Keratinocyte (primary cell): ENCODE data around the gene ADGRL3. TPM values are rescaled to one million over a fixed set of nuclear protein-coding genes. Genes with fewer than 3 reads are reported as not detected.

Experiments used
- DNase-seq: peaks from one replicate; pipeline ENCODE4 v3.0.0-alpha.2; 2011; ENCODE audit warnings: low read depth, missing footprints, low spot score
- FAIRE-seq: peaks from 2 replicates; lab custom pipeline; 2011; peaks lifted over from hg19 to GRCh38; lab: Jason Lieb, UNC
- H2AFZ ChIP-seq: 2 replicates; pipeline ENCODE4 v1.6.0; 2012; ENCODE audit warnings: low read length, control low read depth, inconsistent platforms; ENCODE audit not compliant: control insufficient read depth
- H3K27ac ChIP-seq: 2 replicates; pipeline ENCODE4 v1.5.1; 2011; ENCODE audit warnings: low read length; ENCODE audit not compliant: control insufficient read depth, insufficient read depth
- H3K27me3 ChIP-seq: 3 replicates; pipeline ENCODE4 v1.6.0; 2011; ENCODE audit warnings: low read length; ENCODE audit not compliant: control insufficient read depth, insufficient read depth; ENCODE audit errors: extremely low read depth
- H3K36me3 ChIP-seq, 2 experiments: 2 replicates in 1 of 2; 3 replicates in 1 of 2; pipeline ENCODE4 v1.5.1; 2011; ENCODE audit warnings: low read length in 2 of 2, mild to moderate bottlenecking in 1 of 2; ENCODE audit not compliant: control insufficient read depth in 2 of 2, insufficient read depth in 2 of 2; ENCODE audit errors: extremely low read depth in 1 of 2
- H3K4me1 ChIP-seq: 3 replicates; pipeline ENCODE4 v1.5.1; 2011; ENCODE audit warnings: low read length; ENCODE audit not compliant: control insufficient read depth, insufficient read depth; ENCODE audit errors: extremely low read depth
- H3K4me2 ChIP-seq: 3 replicates; pipeline ENCODE4 v1.6.0; 2011; ENCODE audit warnings: low read depth, low read length; ENCODE audit not compliant: control insufficient read depth, insufficient read depth; ENCODE audit errors: extremely low read depth
- H3K4me3 ChIP-seq, 3 experiments: fragments of 200-600 bp in 1 of 3; sonication (generic) in 1 of 3; 2 replicates in 2 of 3; 3 replicates in 1 of 3; pipeline ENCODE4 v1.5.1; 2011 to 2016; ENCODE audit warnings: low read length in 3 of 3, mild to moderate bottlenecking in 3 of 3, control low read depth in 2 of 3, inconsistent platforms in 1 of 3, low read depth in 1 of 3, mixed read lengths in 1 of 3, mixed run types in 1 of 3, moderate library complexity in 1 of 3; ENCODE audit not compliant: control insufficient read depth in 2 of 3, insufficient read depth in 2 of 3; ENCODE audit errors: extremely low read depth in 1 of 3
- H3K79me2 ChIP-seq: 2 replicates; pipeline ENCODE4 v1.6.0; 2012; ENCODE audit warnings: low read length; ENCODE audit not compliant: control insufficient read depth, insufficient read depth
- H3K9ac ChIP-seq: 3 replicates; pipeline ENCODE4 v1.6.0; 2011; ENCODE audit warnings: low read length; ENCODE audit not compliant: control insufficient read depth, insufficient read depth; ENCODE audit errors: extremely low read depth
- H3K9me1 ChIP-seq: 3 replicates; pipeline ENCODE4 v1.6.0; 2011; ENCODE audit warnings: low read length; ENCODE audit not compliant: control insufficient read depth, insufficient read depth; ENCODE audit errors: extremely low read depth
- H3K9me3 ChIP-seq: 2 replicates; pipeline ENCODE4 v1.5.1; 2012; ENCODE audit warnings: low read depth, low read length; ENCODE audit not compliant: control insufficient read depth
- H4K20me1 ChIP-seq: 3 replicates; pipeline ENCODE4 v1.6.0; 2011; ENCODE audit warnings: low read length; ENCODE audit not compliant: control insufficient read depth, insufficient read depth; ENCODE audit errors: extremely low read depth
- CTCF ChIP-seq, 3 experiments: IDR thresholded peaks in 1 of 3; conservative IDR thresholded peaks in 1 of 3; optimal IDR thresholded peaks in 1 of 3; 2 replicates in 2 of 3; 3 replicates in 1 of 3; pipeline versions ENCODE3 to v1.5.1; 2011; ENCODE audit warnings: low read length in 3 of 3, mild to moderate bottlenecking in 3 of 3, moderate library complexity in 2 of 3, control low read depth in 1 of 3, inconsistent platforms in 1 of 3; ENCODE audit not compliant: insufficient read depth in 2 of 3; ENCODE audit errors: extremely low read depth in 1 of 3
- EZH2 ChIP-seq: IDR thresholded peaks from one replicate; pipeline ENCODE4 v1.6.1; 2012; ENCODE audit warnings: inconsistent platforms, mild to moderate bottlenecking, low read length, moderate library complexity
- dilution Hi-C: fragments of 300-500 bp; cut with MboI; formaldehyde crosslinking; loops from one replicate; pipeline ENCODE4 v1.7.0; 2020; ENCODE audit warnings: low sequenced_read_pairs; ENCODE audit not compliant: extremely low pct_ligation_motif_present
- polyA plus RNA-seq, 5 experiments: library from polyadenylated mRNA; depleted of rRNA in 3 of 5; stranded (reverse) in 3 of 5; stranded (forward) in 1 of 5; unstranded in 1 of 5; fragments of >200 nt; gene quantifications; 1 replicate in 1 of 5; 2 replicates in 3 of 5; 3 replicates in 1 of 5; pipeline versions ENCODE4 v1.2.1 to v1.2.3, GENCODE V29; 2011 to 2012; ENCODE audit warnings: missing spikeins in 2 of 5, low read depth in 1 of 5, low replicate concordance in 1 of 5

The ADGRL3 gene
- polyA plus RNA-seq, 1 donor (not counting 4 experiments of a cell fraction or from before 2014, with no cell fraction given), result 0.18 TPM

- Histone ChIP-seq H3K4me2 (no peak overlapping the region), H4K20me1 (no peaks in the 10 kb centered on the region), H3K9ac (no peak overlapping the region), H3K79me2 (no peaks in the 10 kb centered on the region), H2AFZ (no peak overlapping the region), H3K27ac (no peak overlapping the region), H3K27me3 (no peaks in the 10 kb centered on the region), H3K9me3 (no peaks in the 10 kb centered on the region), H3K9me1 (no peaks in the 10 kb centered on the region), H3K4me1 (no peaks in the 10 kb centered on the region), H3K4me3 (no peak overlapping the region), H3K36me3 (no peaks in the 10 kb centered on the region)
- no peak for DNase-seq
- FAIRE-seq, result no peak
- dilution Hi-C loops, result no loop called here
- TF ChIP-seq EZH2 (no peak), CTCF (optimal IDR thresholded peaks at IDR 0.05 in 1 of 3, IDR thresholded peaks at IDR 0.05 in 1 of 3, conservative IDR thresholded peaks at IDR 0.05 in 1 of 3; ENCODE audit: extremely low read depth in 1 of 3, insufficient read depth in 2 of 3, low read length in 3 of 3) (no peak)
These were observed 22.8 kb upstream of the ADGRL3 start for GRCh38 chr4:61177367-61177766.

GRCh38 chr4:61180405-61180804 is 19.7 kb upstream of the ADGRL3 start:
- no peak for FAIRE-seq
- H3K4me1 ChIP-seq, result no peaks in the 10 kb centered on the region
- dilution Hi-C loops, result no loop called here
- no peak overlapping the region for H3K27ac ChIP-seq
- no peaks in the 10 kb centered on the region for H3K79me2 ChIP-seq
- H3K36me3 ChIP-seq, result no peaks in the 10 kb centered on the region
- no peak overlapping the region for H3K4me2 ChIP-seq
- H4K20me1 ChIP-seq, result no peaks in the 10 kb centered on the region
- no peaks in the 10 kb centered on the region for H3K9me1 ChIP-seq
- H3K4me3 ChIP-seq, result no peak overlapping the region
- H3K27me3 ChIP-seq, result no peaks in the 10 kb centered on the region
- no peak for TF ChIP-seq EZH2
- H3K9me3 ChIP-seq, result no peaks in the 10 kb centered on the region
- DNase-seq, result no peak
- no peak overlapping the region for H2AFZ ChIP-seq
- no peak overlapping the region for H3K9ac ChIP-seq

GRCh38 chr4:61182915-61183314 is 17.2 kb upstream of the ADGRL3 start:
- Histone ChIP-seq H3K79me2 (no peaks in the 10 kb centered on the region), H3K4me1 (no peaks in the 10 kb centered on the region), H3K9me3 (no peaks in the 10 kb centered on the region), H3K9ac (no peak overlapping the region), H3K27me3 (no peaks in the 10 kb centered on the region), H4K20me1 (no peaks in the 10 kb centered on the region), H3K27ac (no peak overlapping the region), H3K4me2 (no peak overlapping the region), H3K4me3 (no peak overlapping the region), H3K36me3 (no peaks in the 10 kb centered on the region), H3K9me1 (no peaks in the 10 kb centered on the region), H2AFZ (no peak overlapping the region)
- no peak for DNase-seq
- dilution Hi-C loops, result no loop called here
- TF ChIP-seq EZH2 (no peak), CTCF (optimal IDR thresholded peaks at IDR 0.05 in 1 of 3, IDR thresholded peaks at IDR 0.05 in 1 of 3, conservative IDR thresholded peaks at IDR 0.05 in 1 of 3; ENCODE audit: extremely low read depth in 1 of 3, insufficient read depth in 2 of 3, low read length in 3 of 3) (no peak)
- FAIRE-seq, result no peak
